ENCODE results near the gene DNAH2.
A peak's percentile ranks its signal among the peaks of the same experiment; 100 is the strongest.

Gene DNAH2

DNA sequence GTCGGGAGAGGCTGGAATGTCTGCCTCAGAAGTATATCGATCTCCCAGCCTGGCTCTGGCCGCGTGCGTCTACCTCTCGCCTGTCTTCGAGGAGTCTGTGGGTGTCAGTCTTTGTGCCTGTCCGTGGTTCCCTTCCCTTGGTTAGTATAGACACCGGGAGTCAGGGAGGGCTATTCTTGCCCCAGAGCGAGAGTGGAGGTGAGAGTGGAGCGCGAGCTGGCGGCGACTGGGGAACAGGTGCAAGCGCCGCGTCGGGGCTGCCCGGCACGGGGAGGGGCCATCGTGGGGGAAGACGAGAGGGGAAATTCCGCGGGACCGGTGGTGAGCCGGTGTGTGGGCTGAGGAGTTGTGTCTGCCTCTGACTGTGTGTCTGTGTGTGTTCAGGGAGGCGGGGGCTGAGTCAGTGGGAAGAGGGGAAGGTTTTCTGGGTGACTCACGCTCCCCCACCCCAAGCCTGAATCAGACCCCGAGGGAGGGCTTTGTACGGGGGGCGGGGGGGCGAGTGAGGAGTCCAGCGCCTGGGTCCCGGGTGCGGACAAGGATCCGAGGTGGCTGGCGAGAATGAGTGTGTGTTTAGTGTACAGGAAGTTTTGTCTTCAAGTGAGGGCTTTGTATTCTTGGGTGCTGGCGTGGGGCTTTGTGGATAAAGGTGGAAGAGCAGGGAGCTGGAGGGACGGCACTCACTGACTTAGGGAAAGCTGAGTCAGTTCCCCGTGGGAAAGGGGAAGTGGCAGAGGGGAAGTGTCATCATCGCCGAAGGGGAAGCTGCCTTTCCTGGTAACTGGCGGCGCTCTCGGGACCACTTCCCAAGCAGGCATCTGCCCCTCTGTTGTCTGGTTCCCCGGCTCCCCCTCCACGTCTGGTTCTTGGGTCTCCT is 125.1 kb downstream of the DNAH2 start:
- peak; percentile 38 for DNase-seq

DNA sequence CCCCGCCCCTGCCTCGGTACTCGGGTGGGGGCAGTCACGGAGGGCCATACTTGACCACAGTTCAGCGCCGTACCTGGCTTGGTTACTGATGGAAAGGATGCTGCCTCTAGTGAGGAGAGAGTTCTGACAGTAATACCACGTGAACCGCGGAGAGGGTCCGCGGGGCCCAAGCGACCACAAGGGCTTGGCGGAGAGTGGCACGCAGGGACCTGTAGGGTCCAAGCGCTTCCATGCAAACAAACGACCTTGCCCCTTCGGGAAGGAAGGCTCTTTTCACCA is 125.7 kb downstream of the DNAH2 start:
- DNase-seq, result no peak

DNA sequence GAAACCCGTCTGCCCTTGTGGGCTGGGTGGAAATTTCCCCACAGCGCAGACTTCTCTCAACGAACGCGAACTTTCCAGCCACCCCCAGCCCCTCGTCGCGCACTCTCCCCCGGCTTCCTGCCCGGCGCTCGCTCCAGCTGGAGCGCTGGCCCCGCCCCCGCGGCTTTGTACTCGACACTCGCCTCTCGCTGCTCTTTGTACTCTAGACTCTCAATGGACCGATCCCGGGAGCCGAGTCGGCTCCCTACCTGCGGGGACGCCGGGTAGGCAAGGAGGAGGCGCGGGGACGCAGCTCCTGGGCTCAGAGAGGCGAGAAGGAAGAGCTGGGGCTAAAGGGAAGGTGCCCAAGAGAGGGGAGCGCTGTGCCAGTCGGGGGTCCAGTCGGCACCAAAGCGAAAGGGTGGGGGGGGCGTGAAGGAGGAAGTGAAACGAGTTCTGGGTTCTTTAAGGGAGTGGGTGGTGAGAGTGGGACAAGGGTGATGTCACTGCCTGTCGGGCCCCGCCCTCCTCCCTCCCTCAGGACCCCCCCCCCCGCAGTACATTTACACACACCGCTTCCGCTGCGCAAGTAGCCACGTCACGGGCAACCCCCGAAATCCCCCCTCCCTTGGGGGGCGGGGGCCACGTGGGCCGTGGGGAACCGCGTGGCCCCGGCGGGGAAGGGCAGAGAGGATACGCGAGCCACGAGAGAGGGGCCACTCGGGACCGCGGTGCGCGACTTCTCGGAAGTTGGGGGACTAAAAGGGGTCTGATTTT is 126.2 kb downstream of the DNAH2 start:
- DNase-seq, result peak; percentile 53

DNA sequence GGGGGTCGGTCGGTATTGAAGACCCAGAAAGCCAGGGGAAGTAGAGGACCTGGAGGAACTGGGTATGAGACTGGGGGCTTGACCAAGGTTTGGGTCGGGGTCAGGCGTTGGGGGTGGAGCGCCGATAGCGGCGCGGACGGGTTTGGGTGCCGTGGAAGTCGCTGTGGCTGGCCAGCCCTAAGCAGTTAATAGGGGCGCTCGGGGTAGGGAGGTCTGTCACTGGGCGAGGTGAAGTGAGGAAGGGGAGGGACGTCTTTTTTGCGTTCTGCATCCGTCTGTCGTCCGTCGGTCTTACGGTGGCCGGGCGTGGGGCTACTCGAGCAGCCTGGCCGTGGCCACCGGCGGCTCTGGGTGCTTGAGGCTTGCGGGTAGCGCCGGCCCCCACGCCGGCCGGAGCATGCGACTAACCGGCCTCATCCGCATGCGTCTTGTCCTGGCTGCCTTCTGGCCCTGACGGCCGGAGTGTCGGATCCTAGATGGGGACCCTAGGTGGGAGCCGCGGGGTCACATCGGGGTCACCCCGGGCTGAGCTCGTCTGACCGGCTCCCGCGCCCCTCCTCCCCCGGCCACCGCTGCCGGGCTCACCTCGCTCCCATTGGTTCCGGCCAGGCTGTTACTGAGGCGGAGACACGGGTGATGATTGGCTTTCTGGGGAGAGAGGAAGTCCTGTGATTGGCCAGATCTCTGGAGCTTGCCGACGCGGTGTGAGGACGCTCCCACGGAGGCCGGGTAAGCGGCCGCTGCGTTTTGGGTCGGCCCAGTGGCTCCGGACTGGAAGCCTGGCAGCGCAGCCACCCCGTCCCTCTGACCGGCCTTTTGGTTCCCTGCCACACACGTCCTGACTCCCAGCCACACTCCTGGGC is 127.0 kb downstream of the DNAH2 start:
- DNase-seq, result peak; percentile 72

DNA sequence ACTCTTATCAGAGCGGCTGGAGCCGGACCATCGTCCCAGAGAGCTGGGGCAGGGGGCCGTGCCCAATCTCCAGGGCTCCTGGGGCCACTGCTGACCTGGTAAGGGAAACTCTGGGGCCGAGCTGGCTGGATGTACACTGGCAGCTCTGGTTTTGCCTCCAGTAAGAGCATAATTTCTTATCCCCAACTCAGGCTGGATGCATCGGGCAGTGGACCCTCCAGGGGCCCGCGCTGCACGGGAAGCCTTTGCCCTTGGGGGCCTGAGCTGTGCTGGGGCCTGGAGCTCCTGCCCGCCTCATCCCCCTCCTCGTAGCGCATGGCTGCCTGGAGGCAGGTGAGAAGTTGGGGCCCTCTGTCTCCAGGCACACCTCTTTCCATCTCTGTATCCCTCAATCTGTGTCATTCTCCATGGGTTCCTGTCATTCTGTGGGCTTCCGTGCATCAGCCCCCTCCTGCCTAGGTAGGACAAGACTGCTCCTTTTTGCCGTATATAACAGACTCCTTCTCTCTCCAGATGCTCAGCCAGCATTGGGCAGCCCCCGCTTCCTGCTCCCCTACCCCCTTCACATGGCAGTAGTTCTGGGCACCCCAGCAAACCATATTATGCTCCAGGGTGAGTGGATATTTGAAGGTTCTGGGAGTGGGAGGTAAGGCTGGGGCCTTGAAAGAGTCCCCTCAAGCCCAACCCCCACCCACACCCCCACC is 128.0 kb downstream of the DNAH2 start:
- DNase-seq, result no peak

DNA sequence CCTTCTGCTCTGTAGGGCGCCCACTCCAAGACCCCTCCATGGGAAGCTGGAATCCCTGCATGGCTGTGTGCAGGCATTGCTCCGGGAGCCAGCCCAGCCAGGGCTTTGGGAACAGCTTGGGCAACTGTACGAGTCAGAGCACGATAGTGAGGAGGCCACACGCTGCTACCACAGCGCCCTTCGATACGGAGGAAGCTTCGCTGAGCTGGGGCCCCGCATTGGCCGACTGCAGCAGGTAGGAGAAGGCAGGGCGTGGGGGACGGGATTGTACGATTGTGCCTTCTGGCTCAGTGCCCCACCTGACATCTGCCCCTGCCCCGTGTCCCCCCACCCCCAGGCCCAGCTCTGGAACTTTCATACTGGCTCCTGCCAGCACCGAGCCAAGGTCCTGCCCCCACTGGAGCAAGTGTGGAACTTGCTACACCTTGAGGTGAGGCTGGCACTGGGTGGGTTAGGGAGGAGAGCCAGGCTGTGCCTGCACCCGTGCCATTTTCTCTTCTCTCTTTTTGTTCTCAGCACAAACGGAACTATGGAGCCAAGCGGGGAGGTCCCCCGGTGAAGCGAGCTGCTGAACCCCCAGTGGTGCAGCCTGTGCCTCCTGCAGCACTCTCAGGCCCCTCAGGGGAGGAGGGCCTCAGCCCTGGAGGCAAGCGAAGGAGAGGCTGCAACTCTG is 128.7 kb downstream of the DNAH2 start:
- no peak for DNase-seq

DNA sequence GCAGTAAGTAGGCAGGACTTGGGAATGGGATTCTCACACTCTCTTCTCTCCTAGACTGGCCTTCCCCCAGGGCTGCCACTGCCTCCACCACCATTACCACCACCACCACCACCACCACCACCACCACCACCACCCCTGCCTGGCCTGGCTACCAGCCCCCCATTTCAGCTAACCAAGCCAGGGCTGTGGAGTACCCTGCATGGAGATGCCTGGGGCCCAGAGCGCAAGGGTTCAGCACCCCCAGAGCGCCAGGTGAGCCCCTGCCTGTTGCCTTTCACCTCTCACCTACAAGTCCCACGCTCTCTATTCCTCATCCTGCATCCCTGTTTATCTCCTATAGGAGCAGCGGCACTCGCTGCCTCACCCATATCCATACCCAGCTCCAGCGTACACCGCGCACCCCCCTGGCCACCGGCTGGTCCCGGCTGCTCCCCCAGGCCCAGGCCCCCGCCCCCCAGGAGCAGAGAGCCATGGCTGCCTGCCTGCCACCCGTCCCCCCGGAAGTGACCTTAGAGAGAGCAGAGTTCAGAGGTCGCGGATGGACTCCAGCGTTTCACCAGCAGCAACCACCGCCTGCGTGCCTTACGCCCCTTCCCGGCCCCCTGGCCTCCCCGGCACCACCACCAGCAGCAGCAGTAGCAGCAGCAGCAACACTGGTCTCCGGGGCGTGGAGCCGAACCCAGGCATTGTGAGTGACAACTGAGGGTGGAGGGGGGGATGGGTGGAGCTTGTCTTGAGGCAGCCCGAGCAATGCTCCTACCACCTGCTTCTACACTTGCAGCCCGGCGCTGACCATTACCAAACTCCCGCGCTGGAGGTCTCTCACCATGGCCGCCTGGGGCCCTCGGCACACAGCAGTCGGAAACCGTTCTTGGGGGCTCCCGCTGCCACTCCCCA is 129.5 kb downstream of the DNAH2 start:
- no peak for DNase-seq

DNA sequence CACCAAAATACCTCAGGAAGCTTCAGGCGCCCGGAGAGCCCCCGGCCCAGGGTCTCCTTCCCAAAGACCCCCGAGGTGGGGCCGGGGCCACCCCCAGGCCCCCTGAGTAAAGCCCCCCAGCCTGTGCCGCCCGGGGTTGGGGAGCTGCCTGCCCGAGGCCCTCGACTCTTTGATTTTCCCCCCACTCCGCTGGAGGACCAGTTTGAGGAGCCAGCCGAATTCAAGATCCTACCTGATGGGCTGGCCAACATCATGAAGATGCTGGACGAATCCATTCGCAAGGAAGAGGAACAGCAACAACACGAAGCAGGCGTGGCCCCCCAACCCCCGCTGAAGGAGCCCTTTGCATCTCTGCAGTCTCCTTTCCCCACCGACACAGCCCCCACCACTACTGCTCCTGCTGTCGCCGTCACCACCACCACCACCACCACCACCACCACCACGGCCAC is 130.6 kb downstream of the DNAH2 start:
- DNase-seq, result no peak

DNA sequence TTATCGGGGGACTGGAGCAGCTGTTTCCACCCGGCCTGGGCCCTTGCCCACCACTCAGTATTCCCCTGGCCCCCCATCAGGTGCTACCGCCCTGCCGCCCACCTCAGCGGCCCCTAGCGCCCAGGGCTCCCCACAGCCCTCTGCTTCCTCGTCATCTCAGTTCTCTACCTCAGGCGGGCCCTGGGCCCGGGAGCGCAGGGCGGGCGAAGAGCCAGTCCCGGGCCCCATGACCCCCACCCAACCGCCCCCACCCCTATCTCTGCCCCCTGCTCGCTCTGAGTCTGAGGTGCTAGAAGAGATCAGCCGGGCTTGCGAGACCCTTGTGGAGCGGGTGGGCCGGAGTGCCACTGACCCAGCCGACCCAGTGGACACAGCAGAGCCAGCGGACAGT is 131.2 kb downstream of the DNAH2 start:
- no peak for DNase-seq

DNA sequence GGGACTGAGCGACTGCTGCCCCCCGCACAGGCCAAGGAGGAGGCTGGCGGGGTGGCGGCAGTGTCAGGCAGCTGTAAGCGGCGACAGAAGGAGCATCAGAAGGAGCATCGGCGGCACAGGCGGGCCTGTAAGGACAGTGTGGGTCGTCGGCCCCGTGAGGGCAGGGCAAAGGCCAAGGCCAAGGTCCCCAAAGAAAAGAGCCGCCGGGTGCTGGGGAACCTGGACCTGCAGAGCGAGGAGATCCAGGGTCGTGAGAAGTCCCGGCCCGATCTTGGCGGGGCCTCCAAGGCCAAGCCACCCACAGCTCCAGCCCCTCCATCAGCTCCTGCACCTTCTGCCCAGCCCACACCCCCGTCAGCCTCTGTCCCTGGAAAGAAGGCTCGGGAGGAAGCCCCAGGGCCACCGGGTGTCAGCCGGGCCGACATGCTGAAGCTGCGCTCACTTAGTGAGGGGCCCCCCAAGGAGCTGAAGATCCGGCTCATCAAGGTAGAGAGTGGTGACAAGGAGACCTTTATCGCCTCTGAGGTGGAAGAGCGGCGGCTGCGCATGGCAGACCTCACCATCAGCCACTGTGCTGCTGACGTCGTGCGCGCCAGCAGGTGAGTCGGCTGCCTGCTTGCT is 131.7 kb downstream of the DNAH2 start:
- DNase-seq, result no peak

DNA sequence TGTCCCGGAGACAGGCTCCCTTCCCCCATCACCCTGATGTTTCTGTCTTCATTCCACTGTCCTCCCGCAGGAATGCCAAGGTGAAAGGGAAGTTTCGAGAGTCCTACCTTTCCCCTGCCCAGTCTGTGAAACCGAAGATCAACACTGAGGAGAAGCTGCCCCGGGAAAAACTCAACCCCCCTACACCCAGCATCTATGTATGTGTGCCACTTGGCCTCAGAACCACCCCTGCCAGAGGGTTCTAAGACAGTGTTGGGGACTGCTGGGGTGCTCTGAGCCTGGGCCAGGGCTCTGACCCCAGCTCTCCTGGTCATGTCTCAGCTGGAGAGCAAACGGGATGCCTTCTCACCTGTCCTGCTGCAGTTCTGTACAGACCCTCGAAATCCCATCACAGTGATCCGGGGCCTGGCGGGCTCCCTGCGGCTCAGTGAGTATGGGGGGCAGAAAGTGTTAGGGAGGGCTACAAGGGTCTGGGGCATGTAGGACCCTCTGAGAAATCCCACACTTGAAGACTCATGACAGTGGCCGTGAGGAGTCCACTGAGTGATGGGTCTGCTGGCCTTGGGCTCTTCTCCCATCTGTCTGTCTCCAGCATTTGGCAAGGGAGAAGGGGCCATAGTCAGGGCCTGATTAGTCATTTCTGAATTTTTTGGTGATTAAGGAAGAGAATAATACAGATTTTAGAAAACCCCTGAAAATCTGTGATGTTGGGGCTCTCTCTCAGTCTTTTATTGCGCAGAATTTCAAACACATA is 132.4 kb downstream of the DNAH2 start:
- DNase-seq, result no peak

DNA sequence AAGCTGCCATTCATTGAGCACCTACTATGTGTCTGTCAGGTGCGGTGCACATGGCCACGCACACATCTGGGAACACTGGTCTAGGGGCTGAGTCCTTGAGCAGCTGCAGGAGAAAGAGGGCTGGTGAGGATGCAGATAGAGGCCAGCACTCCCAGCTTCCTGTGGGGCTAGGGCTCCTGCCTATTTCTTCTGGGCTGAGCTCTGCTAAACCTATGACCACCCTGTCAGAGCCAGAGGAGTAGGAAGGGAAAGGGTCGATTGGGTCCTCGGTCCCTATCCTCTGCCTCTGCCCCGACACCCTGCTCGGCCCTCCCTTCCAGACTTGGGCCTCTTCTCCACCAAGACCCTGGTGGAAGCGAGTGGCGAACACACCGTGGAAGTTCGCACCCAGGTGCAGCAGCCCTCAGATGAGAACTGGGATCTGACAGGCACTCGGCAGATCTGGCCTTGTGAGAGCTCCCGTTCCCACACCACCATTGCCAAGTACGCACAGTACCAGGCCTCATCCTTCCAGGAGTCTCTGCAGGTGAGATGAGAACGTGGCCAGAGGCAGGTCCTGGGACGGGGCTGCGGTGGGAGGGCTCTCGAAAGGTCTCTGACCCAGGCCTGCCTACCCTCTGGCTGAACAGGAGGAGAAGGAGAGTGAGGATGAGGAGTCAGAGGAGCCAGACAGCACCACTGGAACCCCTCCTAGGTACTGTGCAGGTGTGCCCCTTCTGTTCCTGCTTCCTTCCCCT is 133.3 kb downstream of the DNAH2 start:
- DNase-seq, result no peak

DNA sequence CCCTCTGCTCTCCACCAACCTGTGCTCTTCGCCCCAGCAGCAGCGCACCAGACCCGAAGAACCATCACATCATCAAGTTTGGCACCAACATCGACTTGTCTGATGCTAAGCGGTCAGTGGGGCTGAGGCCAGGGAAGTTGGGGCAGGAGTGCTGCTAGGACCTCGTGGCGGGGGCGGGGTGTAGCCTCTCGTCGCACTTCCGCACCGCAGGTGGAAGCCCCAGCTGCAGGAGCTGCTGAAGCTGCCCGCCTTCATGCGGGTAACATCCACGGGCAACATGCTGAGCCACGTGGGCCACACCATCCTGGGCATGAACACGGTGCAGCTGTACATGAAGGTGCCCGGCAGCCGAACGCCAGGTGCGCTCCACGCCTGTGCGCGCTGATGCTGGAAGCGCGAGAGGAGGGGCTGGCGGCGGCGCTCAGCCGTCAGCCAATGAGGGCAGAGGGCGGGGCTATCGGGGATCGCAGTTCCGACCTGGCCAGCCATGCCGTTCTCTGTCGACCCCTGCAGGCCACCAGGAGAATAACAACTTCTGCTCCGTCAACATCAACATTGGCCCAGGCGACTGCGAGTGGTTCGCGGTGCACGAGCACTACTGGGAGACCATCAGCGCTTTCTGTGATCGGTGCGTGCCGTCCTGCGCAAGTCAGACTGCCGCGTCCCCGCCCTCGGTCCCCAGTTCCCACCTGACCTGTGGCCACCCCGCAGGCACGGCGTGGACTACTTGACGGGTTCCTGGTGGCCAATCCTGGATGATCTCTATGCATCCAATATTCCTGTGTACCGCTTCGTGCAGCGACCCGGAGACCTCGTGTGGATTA is 134.1 kb downstream of the DNAH2 start:
- DNase-seq, result peak; percentile 62

DNA sequence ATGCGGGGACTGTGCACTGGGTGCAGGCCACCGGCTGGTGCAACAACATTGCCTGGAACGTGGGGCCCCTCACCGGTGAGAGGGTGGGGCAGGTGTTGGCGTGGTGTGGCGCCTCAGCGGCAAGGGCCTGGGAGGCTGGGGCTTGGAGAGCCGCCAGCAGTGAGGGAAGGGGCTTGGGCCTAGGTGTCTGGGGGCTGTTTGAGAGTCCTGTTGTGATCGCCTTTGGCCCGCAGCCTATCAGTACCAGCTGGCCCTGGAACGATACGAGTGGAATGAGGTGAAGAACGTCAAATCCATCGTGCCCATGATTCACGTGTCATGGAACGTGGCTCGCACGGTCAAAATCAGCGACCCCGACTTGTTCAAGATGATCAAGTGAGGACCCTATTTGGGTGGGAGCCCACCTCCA is 134.7 kb downstream of the DNAH2 start:
- no peak for DNase-seq

DNA sequence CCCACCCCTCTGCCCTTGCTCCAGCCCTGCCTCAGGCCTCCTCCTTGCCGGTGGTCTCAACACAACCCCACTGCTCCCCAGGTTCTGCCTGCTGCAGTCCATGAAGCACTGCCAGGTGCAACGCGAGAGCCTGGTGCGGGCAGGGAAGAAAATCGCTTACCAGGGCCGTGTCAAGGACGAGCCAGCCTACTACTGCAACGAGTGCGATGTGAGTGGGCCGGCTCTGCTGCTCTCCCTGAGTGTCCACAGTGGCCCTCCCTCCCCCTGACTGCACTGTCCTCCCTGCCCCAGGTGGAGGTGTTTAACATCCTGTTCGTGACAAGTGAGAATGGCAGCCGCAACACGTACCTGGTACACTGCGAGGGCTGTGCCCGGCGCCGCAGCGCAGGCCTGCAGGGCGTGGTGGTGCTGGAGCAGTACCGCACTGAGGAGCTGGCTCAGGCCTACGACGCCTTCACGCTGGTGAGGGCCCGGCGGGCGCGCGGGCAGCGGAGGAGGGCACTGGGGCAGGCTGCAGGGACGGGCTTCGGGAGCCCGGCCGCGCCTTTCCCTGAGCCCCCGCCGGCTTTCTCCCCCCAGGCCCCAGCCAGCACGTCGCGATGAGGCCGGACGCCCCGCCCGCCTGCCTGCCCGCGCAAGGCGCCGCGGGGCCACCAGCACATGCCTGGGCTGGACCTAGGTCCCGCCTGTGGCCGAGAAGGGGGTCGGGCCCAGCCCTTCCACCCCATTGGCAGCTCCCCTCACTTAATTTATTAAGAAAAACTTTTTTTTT is 135.6 kb downstream of the DNAH2 start:
- DNase-seq, result no peak

DNA sequence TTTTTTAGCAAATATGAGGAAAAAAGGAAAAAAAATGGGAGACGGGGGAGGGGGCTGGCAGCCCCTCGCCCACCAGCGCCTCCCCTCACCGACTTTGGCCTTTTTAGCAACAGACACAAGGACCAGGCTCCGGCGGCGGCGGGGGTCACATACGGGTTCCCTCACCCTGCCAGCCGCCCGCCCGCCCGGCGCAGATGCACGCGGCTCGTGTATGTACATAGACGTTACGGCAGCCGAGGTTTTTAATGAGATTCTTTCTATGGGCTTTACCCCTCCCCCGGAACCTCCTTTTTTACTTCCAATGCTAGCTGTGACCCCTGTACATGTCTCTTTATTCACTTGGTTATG is 136.1 kb downstream of the DNAH2 start:
- no peak for DNase-seq

DNA sequence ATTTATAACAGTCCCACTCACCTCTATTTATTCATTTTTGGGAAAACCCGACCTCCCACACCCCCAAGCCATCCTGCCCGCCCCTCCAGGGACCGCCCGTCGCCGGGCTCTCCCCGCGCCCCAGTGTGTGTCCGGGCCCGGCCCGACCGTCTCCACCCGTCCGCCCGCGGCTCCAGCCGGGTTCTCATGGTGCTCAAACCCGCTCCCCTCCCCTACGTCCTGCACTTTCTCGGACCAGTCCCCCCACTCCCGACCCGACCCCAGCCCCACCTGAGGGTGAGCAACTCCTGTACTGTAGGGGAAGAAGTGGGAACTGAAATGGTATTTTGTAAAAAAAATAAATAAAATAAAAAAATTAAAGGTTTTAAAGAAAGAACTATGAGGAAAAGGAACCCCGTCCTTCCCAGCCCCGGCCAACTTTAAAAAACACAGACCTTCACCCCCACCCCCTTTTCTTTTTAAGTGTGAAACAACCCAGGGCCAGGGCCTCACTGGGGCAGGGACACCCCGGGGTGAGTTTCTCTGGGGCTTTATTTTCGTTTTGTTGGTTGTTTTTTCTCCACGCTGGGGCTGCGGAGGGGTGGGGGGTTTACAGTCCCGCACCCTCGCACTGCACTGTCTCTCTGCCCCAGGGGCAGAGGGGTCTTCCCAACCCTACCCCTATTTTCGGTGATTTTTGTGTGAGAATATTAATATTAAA is 136.7 kb downstream of the DNAH2 start:
- no peak for DNase-seq
